OCI-LY7 (cell line): ENCODE data around the gene XRCC5. TPM values are rescaled to one million over a fixed set of nuclear protein-coding genes. Genes with fewer than 3 reads are reported as not detected.

Source experiments
- BruUV-seq: library from RNA; stranded (reverse); fragments of 400-500 nt; replicated peaks from 2 replicates; lab custom pipeline; 2021; lab: Mats Ljungman, UMichigan
- CTCF ChIA-PET: fragments of 300-600 bp; sonication (Branson Sonifier 250); formaldehyde crosslinking; loops from one replicate; lab custom pipeline; 2022; ENCODE audit warnings: antibody characterized with exemption; ENCODE audit not compliant: unreplicated experiment; lab: Charles Lee
- POLR2A ChIA-PET: fragments of 300-600 bp; sonication (Branson Sonifier 250); formaldehyde crosslinking; loops from one replicate; lab custom pipeline; 2022; ENCODE audit warnings: antibody characterized with exemption; lab: Charles Lee
- DNase-seq: peaks from one replicate; pipeline ENCODE4 v3.0.0-alpha.2; 2015; ENCODE audit warnings: low spot score
- H2AFZ ChIP-seq: fragments of 200-600 bp; sonication (generic), shearing (Covaris generic); 2 replicates; pipeline ENCODE4 v1.6.1; 2014; ENCODE audit warnings: mild to moderate bottlenecking, antibody characterized with exemption, low read length, moderate library complexity
- H3K27ac ChIP-seq: fragments of 200-600 bp; sonication (generic); 2 replicates; pipeline ENCODE4 v1.5.1; 2014; ENCODE audit warnings: mixed run types, low read depth, mild to moderate bottlenecking, moderate library complexity, low read length, inconsistent platforms; ENCODE audit not compliant: poor library complexity, severe bottlenecking
- H3K36me3 ChIP-seq: fragments of 200-600 bp; sonication (generic); 2 replicates; pipeline ENCODE4 v1.6.1; 2014; ENCODE audit warnings: mild to moderate bottlenecking, antibody characterized with exemption, low read length, moderate library complexity, mixed read lengths; ENCODE audit not compliant: insufficient read depth
- H3K4me1 ChIP-seq: fragments of 200-600 bp; sonication (generic); 2 replicates; pipeline ENCODE4 v1.5.1; 2014; ENCODE audit warnings: mild to moderate bottlenecking, low read length; ENCODE audit not compliant: insufficient read depth, poor library complexity, severe bottlenecking
- H3K4me2 ChIP-seq: fragments of 200-600 bp; sonication (generic); 2 replicates; pipeline ENCODE4 v1.6.1; 2014; ENCODE audit warnings: mild to moderate bottlenecking, low read length
- H3K4me3 ChIP-seq: fragments of 200-600 bp; sonication (generic); 2 replicates; pipeline ENCODE4 v1.5.1; 2014; ENCODE audit warnings: mild to moderate bottlenecking, low read depth, low read length; ENCODE audit not compliant: poor library complexity, severe bottlenecking
- H3K79me2 ChIP-seq: fragments of 200-600 bp; sonication (generic); 2 replicates; pipeline ENCODE4 v1.6.1; 2016; ENCODE audit warnings: low read depth, mild to moderate bottlenecking, low read length, moderate library complexity, mixed read lengths; ENCODE audit not compliant: insufficient read depth
- H3K9me2 ChIP-seq: fragments of 200-600 bp; sonication (generic); 2 replicates; pipeline ENCODE4 v1.6.1; 2016; ENCODE audit warnings: mild to moderate bottlenecking, low read length, mixed read lengths; ENCODE audit not compliant: insufficient read depth
- H3K9me3 ChIP-seq: fragments of 200-600 bp; sonication (generic); 2 replicates; pipeline ENCODE4 v1.6.1; 2014; ENCODE audit warnings: mild to moderate bottlenecking, mixed run types, low read length, mixed read lengths
- H4K20me1 ChIP-seq: fragments of 200-600 bp; sonication (generic); 2 replicates; pipeline ENCODE4 v1.6.1; 2014; ENCODE audit warnings: mild to moderate bottlenecking, antibody characterized with exemption, low read length, moderate library complexity, mixed read lengths; ENCODE audit not compliant: insufficient read depth
- EZH2phosphoT487 ChIP-seq: fragments of 200-600 bp; sonication (generic); IDR thresholded peaks from 2 replicates; pipeline ENCODE4 v1.6.1; 2018; ENCODE audit warnings: low read depth, borderline replicate concordance, mild to moderate bottlenecking, mixed run types, antibody characterized with exemption, low read length, moderate library complexity, mixed read lengths
- intact Hi-C: fragments of 100-400 bp; cut with micrococcal nuclease; formaldehyde crosslinking; loops from one replicate; pipeline ENCODE4 v1.10.0; 2022; ENCODE audit not compliant: unreplicated experiment
- total RNA-seq, 2 experiments: library from RNA; depleted of rRNA in 1 of 2; stranded (reverse); fragments of >200 nt in 1 of 2; shearing (Covaris generic) in 1 of 2; gene quantifications; 2 replicates each; pipeline ENCODE4 v1.2.3, GENCODE V29; 2014 to 2022
- TF ChIP-seq, protein P1 (sequence below): fragments of 200-600 bp; sonication (generic); conservative IDR thresholded peaks from 2 replicates; pipeline ENCODE4 v1.5.1; 2014; ENCODE audit warnings: mild to moderate bottlenecking, antibody characterized with exemption, low read length, moderate library complexity, mixed read lengths

Gene XRCC5
- total RNA-seq, 2 experiments from 2014 or later = 174 to 344 TPM

GRCh38 chr2:216202626-216203250 is 93.6 kb downstream of the XRCC5 start:
- CTCF ChIA-PET = no interaction called here
- Histone ChIP-seq H3K27ac (no peak overlapping the region), H3K9me2 (no peaks in the 10 kb centered on the region), H3K4me2 (no peak overlapping the region), H3K36me3 (peaks cover 98% of the 10 kb centered on the region), H3K4me1 (no peaks in the 10 kb centered on the region), H4K20me1 (peaks cover 5% of the 10 kb centered on the region; the same call in 1 of the 2 replicates), H3K79me2 (no peaks in the 10 kb centered on the region), H3K9me3 (no peaks in the 10 kb centered on the region), H3K4me3 (no peak overlapping the region), H2AFZ (no peak overlapping the region)
- BruUV-seq = no TSS peak
- no peak for DNase-seq
- intact Hi-C loops = no loop called here
- TF ChIP-seq, protein P1, sequence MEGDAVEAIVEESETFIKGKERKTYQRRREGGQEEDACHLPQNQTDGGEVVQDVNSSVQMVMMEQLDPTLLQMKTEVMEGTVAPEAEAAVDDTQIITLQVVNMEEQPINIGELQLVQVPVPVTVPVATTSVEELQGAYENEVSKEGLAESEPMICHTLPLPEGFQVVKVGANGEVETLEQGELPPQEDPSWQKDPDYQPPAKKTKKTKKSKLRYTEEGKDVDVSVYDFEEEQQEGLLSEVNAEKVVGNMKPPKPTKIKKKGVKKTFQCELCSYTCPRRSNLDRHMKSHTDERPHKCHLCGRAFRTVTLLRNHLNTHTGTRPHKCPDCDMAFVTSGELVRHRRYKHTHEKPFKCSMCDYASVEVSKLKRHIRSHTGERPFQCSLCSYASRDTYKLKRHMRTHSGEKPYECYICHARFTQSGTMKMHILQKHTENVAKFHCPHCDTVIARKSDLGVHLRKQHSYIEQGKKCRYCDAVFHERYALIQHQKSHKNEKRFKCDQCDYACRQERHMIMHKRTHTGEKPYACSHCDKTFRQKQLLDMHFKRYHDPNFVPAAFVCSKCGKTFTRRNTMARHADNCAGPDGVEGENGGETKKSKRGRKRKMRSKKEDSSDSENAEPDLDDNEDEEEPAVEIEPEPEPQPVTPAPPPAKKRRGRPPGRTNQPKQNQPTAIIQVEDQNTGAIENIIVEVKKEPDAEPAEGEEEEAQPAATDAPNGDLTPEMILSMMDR = no peak
- no peak for TF ChIP-seq EZH2phosphoT487
- POLR2A ChIA-PET = interaction anchor here (1.0 to 1.1 kb wide), 2 partner anchors 32 to 234 kb away, joined by 3 to 7 read pairs; no protein-coding TSS in a partner anchor

DNA sequence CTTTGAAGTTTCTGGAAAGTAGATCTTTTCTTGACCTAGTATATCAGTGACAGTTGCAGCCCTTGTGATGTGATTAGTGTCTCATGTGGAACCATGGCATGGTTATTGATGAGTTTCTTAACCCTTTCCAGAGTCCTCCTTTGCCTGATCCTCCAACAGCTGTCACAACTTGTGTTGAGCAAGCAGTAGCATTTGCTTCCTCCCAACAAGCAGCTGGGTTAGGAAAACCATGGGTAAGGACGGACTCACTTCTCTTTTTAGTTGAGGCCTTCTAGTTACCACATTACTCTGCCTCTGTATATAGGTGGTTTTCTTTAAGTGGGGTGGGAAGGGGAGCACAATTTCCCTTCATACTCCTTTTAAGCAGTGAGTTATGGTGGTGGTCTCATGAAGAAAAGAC is 96.3 kb downstream of the XRCC5 start:
- H3K4me2 ChIP-seq = no peak overlapping the region
- no peaks in the 10 kb centered on the region for H3K9me3 ChIP-seq
- ChIA-PET CTCF (no interaction called here), POLR2A (no interaction called here)
- H3K36me3 ChIP-seq = peaks cover 99% of the 10 kb centered on the region
- TSS peak; percentile 45 for BruUV-seq
- no peak overlapping the region for H3K27ac ChIP-seq
- no peak overlapping the region for H3K4me3 ChIP-seq
- TF ChIP-seq, protein P1 = no peak
- TF ChIP-seq EZH2phosphoT487 = no peak
- no peak for DNase-seq
- intact Hi-C loops = no loop called here
- no peaks in the 10 kb centered on the region for H3K9me2 ChIP-seq
- no peaks in the 10 kb centered on the region for H3K79me2 ChIP-seq
- H3K4me1 ChIP-seq = no peaks in the 10 kb centered on the region
- peaks cover 5% of the 10 kb centered on the region; the same call in 1 of the 2 replicates for H4K20me1 ChIP-seq
- H2AFZ ChIP-seq = no peak overlapping the region

GRCh38 chr2:216206041-216206703 is 97.0 kb downstream of the XRCC5 start:
- TF ChIP-seq EZH2phosphoT487 = no peak
- TF ChIP-seq, protein P1 = no peak
- no peak for DNase-seq
- H3K36me3 ChIP-seq = peaks cover 99% of the 10 kb centered on the region
- ChIA-PET CTCF (no interaction called here), POLR2A (no interaction called here)
- no peak overlapping the region for H3K4me2 ChIP-seq
- no peaks in the 10 kb centered on the region for H3K9me2 ChIP-seq
- no peaks in the 10 kb centered on the region for H3K4me1 ChIP-seq
- no peak overlapping the region for H3K4me3 ChIP-seq
- no TSS peak for BruUV-seq
- H3K9me3 ChIP-seq = no peaks in the 10 kb centered on the region
- H2AFZ ChIP-seq = no peak overlapping the region
- intact Hi-C loops = no loop called here
- H4K20me1 ChIP-seq = peaks cover 5% of the 10 kb centered on the region; the same call in 1 of the 2 replicates
- H3K79me2 ChIP-seq = no peaks in the 10 kb centered on the region
- no peak overlapping the region for H3K27ac ChIP-seq
